Dermis microvascular lymphatic vessel endothelial cell (primary cell): ENCODE measurements around the gene MICU1. TPM values are rescaled to one million over a fixed set of nuclear protein-coding genes. Genes with fewer than 3 reads are reported as not detected.
"Not testable (repeated sequence)": the region's sequence is repeated elsewhere in the genome, so short reads cannot be mapped to it uniquely, and the experiment has no call there.

Experiments used
- DNase-seq, 2 donors: peaks; one replicate each; pipeline versions ENCODE4 v3.0.0 to v3.0.0-alpha.2; 2010; ENCODE audit warnings: low read depth in 2 of 2
- total RNA-seq: library from RNA; depleted of rRNA; stranded (reverse); fragments of >200 nt; gene quantifications from 2 replicates; pipeline ENCODE4 v1.2.1, GENCODE V29; 2014

Gene MICU1
- total RNA-seq, 1 donor from 2014 or later = 30.7 TPM

DNA sequence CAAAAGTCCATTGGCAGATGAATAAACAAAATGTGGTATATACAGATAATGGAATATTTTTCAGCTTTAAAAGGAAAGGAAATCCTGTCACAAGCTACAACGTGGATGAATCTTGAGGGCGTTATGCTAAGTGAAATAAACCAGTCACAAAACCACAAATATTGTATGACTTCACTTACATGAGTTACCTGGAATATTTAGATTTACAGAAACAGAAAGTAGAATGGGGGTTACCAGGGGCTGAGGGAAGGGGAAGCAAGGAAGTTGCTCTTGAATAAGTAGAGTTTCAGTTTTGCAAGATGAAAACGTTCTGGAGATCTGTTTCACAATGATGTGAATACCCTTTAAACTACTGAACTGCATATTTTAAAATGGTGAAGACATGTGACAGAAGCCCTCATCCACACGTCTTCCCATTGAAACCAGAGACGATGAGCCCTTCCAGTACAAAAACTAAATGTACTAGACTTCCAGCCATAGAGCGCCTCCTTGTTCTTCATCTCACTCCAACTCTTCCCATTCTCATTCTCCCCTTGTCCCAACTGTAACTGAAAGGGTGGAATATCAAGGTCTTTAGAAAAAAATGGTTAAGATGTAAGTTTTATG, 62.4 kb downstream of the MICU1 start:
- DNase-seq = peak; percentile 33 to 49

DNA sequence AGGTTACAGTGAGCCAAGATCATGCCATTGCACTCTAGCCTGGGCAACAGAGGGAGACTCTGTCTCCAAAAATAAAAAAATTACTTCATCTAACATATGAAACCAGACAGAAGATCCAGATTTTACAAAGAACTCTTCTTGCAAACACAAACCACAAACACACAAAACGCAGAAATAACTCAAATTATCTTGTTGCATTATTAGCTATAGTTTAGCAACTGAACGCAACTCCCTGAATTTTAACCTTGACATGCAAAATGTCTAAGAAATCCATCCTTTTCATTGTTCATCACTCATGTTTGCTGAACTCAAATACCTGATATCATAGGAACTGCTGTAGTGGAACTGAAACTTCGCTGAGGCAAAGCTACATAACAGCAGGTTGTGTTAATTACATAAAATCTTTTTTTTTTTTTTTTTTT, 64.1 kb downstream of the MICU1 start:
- no peak for DNase-seq

GRCh38 chr10:72557362-72557761, 68.5 kb downstream of the MICU1 start:
- DNase-seq = no peak

GRCh38 chr10:72552857-72553256, 73.0 kb downstream of the MICU1 start:
- no peak for DNase-seq

GRCh38 chr10:72550239-72550638, 75.6 kb downstream of the MICU1 start:
- no peak for DNase-seq

DNA sequence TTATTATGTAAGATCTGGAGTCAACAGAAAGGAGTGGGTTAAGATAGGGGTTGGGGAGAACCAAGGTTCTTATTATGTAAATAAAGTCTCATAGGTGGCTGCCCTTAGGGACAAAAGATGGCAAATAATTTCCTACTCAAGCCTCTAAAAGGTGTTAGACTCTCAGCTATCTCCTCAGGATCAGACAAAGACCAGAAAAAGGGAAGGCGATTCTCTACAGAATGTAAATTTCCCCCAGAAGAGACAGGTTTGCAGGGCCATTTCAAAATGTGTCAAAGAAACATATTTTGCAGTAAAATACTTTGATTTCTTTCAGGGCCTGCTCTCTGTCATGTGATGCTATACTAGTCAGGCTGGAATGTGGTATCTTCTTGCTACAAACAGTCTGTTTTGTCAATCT, 80.3 kb downstream of the MICU1 start:
- DNase-seq = no peak

DNA sequence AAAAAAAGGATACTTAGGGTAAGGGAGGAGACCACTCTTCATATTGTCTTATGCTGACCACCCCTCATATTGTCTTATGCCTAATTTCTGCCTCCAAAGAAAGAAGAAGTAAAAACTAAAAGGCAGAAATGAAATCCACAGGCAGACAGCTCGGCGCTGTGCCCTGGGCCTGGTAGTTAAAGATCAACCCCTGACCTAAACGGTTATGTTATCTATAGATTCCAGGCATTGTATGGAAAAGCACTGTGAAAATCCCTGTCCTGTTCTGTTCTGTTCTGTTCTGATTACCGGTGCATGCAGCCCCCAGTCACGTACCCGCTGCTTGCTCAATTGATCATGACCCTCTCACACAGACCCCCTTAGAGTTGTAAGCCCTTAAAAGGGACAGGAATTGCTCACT, 82.0 kb downstream of the MICU1 start:
- DNase-seq = not testable (repeated sequence)

DNA sequence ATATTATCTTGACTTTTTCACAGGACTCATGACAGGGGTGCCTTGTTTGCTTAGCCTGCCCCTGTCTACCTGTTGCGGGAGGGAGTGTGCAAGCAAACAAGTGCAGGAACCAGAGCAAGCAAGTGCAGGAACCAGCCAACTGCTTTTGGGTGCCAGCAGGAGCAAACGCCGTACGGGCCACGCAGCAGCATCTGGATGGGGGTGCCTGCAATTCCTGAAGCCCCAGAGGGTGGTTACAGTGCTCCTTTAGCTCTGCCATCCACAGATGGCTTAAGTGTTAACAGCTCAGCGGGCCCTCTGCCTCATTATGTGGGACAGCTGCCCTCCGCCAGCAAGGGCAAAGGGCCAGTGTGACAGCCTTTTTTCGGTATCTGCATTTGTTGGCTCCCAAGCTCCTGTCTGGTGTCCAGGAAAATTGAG, 83.5 kb downstream of the MICU1 start:
- no peak for DNase-seq

GRCh38 chr10:72541337-72541736, 84.5 kb downstream of the MICU1 start:
- DNase-seq = no peak

- no peak for DNase-seq
Observed at GRCh38 chr10:72540193-72540807, 85.6 kb downstream of the MICU1 start.

DNA sequence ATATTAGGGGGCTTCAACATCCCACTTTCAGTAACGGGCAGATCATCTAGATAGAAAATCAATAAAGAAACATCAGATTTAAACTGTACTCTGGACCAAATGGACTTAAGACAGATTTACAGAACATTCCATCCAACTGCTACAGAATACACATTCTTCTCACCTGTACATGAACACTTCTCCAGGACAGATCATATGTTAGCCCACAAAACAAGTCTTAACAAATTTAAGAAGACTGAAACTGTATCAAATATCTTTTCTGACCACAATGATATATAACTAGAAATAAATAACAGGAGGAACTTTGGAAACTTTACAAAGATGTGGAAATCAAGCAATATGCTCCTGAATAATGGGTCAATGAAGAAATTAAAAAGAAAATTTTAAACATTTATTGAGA, 86.7 kb downstream of the MICU1 start:
- no peak for DNase-seq

GRCh38 chr10:72525689-72526088, 100.2 kb downstream of the MICU1 start:
- no peak for DNase-seq

DNA sequence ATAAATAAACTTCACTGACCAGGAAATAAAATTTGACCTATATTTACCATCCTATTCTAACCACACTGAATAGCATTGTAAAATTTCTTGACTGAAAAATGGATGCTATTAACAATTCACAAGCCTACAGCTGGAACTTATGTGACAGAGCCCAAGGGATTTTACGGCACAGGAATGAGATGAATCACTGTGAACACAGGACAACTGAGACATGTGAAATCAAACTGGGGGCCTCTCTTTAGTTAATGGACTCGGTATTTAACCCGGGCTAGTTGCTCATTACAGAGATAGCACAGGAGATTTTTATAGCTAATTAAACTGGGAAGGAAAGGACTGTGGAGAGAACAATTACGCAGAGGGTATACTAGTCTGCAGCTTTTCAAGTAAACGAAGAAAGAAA, 100.6 kb downstream of the MICU1 start:
- peak in 1 of 2 donors; percentile 16 for DNase-seq

GRCh38 chr10:72524489-72524888, 101.4 kb downstream of the MICU1 start:
- no peak for DNase-seq

DNA sequence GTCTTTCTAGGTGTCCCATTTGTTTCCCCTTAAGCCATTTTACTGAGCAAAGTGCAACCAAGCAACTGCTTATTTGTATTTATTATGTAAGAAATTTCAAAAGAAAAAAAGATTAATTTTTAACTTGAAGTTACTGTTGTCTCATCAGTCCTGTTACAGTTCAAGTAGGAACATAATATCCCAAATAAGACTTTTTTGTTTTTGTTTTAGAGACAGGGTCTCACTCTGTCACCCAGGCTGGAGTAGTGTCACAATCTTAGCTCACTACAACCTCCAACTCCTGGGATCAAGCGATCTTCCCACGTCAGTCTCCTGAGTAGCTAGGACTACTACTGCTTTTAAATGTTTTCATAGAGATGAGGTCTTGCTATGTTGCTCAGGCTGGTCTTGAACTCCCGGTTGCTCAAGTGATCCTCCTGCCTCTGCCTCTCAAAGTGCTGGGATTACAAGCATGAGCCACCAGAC, 101.9 kb downstream of the MICU1 start:
- no peak for DNase-seq

DNA sequence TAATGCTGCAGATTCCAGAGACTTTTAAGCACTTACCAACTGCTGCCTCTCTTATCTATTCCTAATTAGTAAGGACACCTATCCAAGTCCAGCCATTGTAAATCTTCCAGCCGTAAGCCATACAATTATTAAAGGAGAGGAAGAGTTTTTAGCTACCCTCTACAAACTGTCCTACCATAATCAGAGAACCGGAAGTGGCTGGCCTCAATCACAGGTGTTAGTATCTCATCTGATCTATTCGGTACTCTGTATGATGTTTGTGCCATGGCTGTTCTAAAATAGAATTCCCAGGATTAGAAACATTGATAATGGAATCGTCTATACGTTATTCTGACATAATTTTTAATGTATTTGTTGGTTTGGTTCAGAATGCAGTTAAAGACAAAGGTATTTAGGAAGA, 102.8 kb downstream of the MICU1 start:
- no peak for DNase-seq

DNA sequence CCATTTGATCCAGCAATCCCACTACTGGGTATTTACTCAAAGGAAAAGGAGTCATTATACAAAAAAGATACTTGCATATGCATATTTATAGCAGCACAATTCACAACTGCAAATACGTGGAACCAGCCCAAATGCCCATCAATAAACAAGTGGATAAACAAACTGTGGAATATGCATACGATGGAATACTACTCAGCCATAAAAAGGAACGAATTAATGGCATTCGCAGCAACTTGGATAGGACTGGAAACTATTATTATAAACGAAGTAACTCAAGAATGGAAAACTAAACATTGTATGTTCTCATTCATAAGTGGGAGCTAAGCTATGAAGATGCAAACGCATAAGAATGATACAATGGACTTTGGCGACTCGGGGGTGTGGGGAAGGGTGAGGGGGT, 108.6 kb downstream of the MICU1 start:
- no peak for DNase-seq

DNA sequence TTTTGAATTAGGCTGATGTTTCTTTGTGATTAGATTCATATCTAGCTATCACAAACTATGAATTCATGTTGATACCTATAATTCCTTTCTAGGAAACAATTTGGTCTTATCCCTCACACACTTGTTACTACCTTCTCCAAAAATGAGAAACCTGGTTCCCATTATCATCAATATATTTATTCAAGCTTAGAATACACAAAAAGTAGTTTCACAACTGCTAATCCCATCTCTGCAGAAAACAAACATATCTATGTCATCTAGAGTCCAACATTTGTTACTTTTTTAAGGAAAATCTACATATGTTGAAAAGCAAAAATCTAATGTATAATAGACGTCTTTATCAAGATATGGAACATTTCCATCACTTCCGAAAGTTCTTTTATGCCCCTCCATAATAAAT, 110.4 kb downstream of the MICU1 start:
- no peak for DNase-seq

DNA sequence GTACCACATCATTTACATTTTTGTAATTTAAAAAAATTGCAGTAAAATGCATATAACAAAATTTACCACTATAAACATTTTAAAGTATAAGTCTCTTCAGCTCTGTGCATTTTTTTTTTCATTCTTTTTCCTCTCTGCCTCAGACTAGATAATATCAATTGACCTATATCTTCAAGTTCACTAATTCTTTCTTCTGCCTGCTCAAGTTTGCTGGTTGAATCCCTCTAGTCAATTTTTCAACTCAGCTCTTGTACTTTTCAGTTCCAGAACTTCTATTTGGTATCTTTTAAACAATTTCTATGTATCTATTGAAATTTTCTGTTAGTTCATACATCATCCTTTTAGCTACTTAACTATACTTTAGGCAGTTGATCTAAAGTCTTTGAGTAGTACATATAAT, 112.0 kb downstream of the MICU1 start:
- no peak for DNase-seq

DNA sequence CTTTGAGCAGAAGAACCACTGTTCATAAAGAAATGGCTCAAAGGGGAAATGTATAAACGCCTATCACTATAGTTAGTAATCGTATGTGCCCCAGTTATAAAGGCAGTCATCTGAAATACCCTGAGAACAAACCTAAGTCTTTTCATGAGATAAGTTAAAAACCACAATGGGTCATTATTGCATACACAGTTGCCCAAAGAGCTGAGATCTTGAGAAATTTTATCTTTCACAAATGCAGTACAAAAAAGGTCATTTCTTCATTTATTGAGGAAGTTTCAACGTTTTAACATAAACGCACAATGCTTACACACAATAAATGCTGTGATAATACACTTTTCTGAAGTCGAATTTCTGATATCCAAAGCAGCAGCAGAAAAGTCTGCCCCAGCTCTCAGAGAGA, 114.4 kb downstream of the MICU1 start:
- DNase-seq = no peak

DNA sequence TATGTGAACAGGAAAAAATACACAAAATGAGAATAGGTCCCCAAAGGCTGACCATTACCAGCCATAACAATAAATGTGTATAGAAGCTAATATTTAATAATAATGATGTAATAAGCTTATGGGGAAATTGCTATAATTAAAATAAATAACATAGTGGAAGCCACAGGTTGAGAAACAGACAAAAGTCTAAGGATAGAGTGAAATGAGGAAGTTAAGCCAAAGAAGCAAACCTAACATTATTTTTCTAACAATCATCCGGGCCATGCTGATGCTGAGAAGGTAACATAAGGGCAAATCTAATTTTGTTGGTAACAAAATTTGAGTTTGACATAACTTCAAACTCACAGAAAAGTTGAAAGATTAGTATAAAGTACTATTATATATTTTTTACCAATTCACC, 115.9 kb downstream of the MICU1 start:
- no peak for DNase-seq

- no peak for DNase-seq
Observed at GRCh38 chr10:72509206-72509799, 116.6 kb downstream of the MICU1 start.

GRCh38 chr10:72508033-72508432, 117.8 kb downstream of the MICU1 start:
- DNase-seq = no peak
